Activated B cell treated with CpG ODN at 0.5 μM for 24 hours (primary cell): ENCODE data around the gene COX8C. TPM values are rescaled to one million over a fixed set of nuclear protein-coding genes. Genes with fewer than 3 reads are reported as not detected.

Source experiments
- ATAC-seq: fragments of 200-7000 bp; cut with Tn5 transposase; one replicate; pipeline ENCODE4 v1.10.0; 2021; ENCODE audit warnings: low read depth, mild to moderate bottlenecking, moderate library complexity
- CTCF ChIA-PET: fragments of 350-600 bp; sonication (Branson Sonifier 250); formaldehyde crosslinking; loops from one replicate; lab custom pipeline; 2021; ENCODE audit warnings: antibody characterized with exemption; lab: Charles Lee
- POLR2A ChIA-PET: fragments of 350-600 bp; sonication (Branson Sonifier 250); formaldehyde crosslinking; loops from one replicate; lab custom pipeline; 2021; ENCODE audit warnings: antibody characterized with exemption; lab: Charles Lee
- DNase-seq: peaks from one replicate; pipeline ENCODE4 v3.0.0; 2022
- H3K27ac Mint-ChIP-seq: one replicate; pipeline ENCODE4 v1.8.0; 2020; ENCODE audit warnings: mixed read lengths
- H3K27me3 Mint-ChIP-seq: one replicate; pipeline ENCODE4 v1.8.0; 2021; ENCODE audit warnings: mixed read lengths
- H3K36me3 Mint-ChIP-seq: one replicate; pipeline ENCODE4 v1.8.0; 2021; ENCODE audit warnings: low read depth, mixed read lengths
- H3K4me1 Mint-ChIP-seq: one replicate; pipeline ENCODE4 v1.8.0; 2021; ENCODE audit warnings: mixed read lengths
- H3K4me3 Mint-ChIP-seq: one replicate; pipeline ENCODE4 v1.8.0; 2020; ENCODE audit warnings: mild to moderate bottlenecking, mixed read lengths
- H3K9me3 Mint-ChIP-seq: one replicate; pipeline ENCODE4 v1.8.0; 2020; ENCODE audit warnings: mixed read lengths
- CTCF ChIP-seq: fragments of 200-600 bp; IDR thresholded peaks from one replicate; pipeline ENCODE4 v1.8.0; 2022; ENCODE audit warnings: antibody characterized with exemption, mild to moderate bottlenecking
- intact Hi-C: fragments of 100-400 bp; cut with micrococcal nuclease; formaldehyde crosslinking; loops from one replicate; pipeline ENCODE4 v1.15.1; 2024
- total RNA-seq: library from RNA; stranded (reverse); gene quantifications from 2 replicates; pipeline ENCODE4 v1.2.3, GENCODE V29; 2022

The COX8C gene
- total RNA-seq, 1 donor from 2014 or later: not detected

GRCh38 chr14:93308686-93309345, 38.2 kb upstream of the COX8C start:
- no peak overlapping the region for H3K4me3 Mint-ChIP-seq
- H3K4me1 Mint-ChIP-seq: peaks cover 31% of the 10 kb centered on the region
- H3K27me3 Mint-ChIP-seq: no peaks in the 10 kb centered on the region
- H3K9me3 Mint-ChIP-seq: no peaks in the 10 kb centered on the region
- CTCF ChIA-PET: no interaction called here
- POLR2A ChIA-PET: no interaction called here
- intact Hi-C loops: no loop called here
- peaks cover 5% of the 10 kb centered on the region for H3K36me3 Mint-ChIP-seq
- no peak for DNase-seq
- no peak for TF ChIP-seq CTCF
- no peak overlapping the region for H3K27ac Mint-ChIP-seq
- no peak for ATAC-seq

GRCh38 chr14:93309427-93309966, 37.5 kb upstream of the COX8C start:
- Mint-ChIP-seq H3K9me3 (no peaks in the 10 kb centered on the region), H3K36me3 (peaks cover 5% of the 10 kb centered on the region), H3K27me3 (no peaks in the 10 kb centered on the region), H3K4me1 (peaks cover 31% of the 10 kb centered on the region), H3K27ac (no peak overlapping the region), H3K4me3 (no peak overlapping the region)
- CTCF ChIA-PET: interaction anchor here (0.7 to 1.1 kb wide), 2 partner anchors 36 to 224 kb away, joined by 3 to 5 read pairs; no protein-coding TSS in a partner anchor
- intact Hi-C loops: no loop called here
- DNase-seq: no peak
- POLR2A ChIA-PET: interaction anchor here (0.7 kb wide), 1 partner anchor 627 kb away, joined by 7 read pairs; no protein-coding TSS in a partner anchor
- TF ChIP-seq CTCF: no peak
- no peak for ATAC-seq

DNA sequence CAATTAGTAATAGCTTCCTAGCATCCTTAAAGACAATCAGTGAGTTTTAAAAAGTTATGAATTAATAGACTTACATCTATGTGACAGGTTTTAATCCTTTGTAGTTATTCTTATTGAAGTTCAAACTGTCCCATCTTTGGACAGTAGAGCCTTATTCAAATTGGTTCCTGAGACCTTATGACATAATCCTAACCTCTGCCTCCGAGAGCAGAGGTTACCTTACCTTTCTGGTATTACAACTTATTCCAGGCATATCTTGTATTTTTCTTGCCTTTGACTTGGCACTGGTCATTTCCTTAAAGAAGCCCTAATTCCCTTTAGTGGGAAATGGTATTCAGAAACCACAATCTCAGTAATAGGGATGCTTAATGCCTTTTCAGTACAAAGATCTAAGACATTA, 35.9 kb upstream of the COX8C start:
- Mint-ChIP-seq H3K9me3 (no peaks in the 10 kb centered on the region), H3K27ac (no peak overlapping the region), H3K4me3 (no peak overlapping the region), H3K4me1 (peaks cover 24% of the 10 kb centered on the region), H3K36me3 (peaks cover 8% of the 10 kb centered on the region), H3K27me3 (no peaks in the 10 kb centered on the region)
- POLR2A ChIA-PET: no interaction called here
- no peak for ATAC-seq
- intact Hi-C loops: no loop called here
- no peak for DNase-seq
- no peak for TF ChIP-seq CTCF
- CTCF ChIA-PET: no interaction called here

GRCh38 chr14:93315575-93315974, 31.4 kb upstream of the COX8C start:
- ChIA-PET CTCF (no interaction called here), POLR2A (no interaction called here)
- H3K27ac Mint-ChIP-seq: no peak overlapping the region
- ATAC-seq (no peak), DNase-seq (no peak)
- peaks cover 8% of the 10 kb centered on the region for H3K36me3 Mint-ChIP-seq
- no peaks in the 10 kb centered on the region for H3K27me3 Mint-ChIP-seq
- no peak for TF ChIP-seq CTCF
- H3K4me3 Mint-ChIP-seq: no peak overlapping the region
- no peaks in the 10 kb centered on the region for H3K9me3 Mint-ChIP-seq
- H3K4me1 Mint-ChIP-seq: peaks cover 35% of the 10 kb centered on the region
- intact Hi-C loops: no loop called here

GRCh38 chr14:93316716-93317115, 30.3 kb upstream of the COX8C start:
- intact Hi-C loops: no loop called here
- Mint-ChIP-seq H3K36me3 (peaks cover 13% of the 10 kb centered on the region), H3K4me1 (peaks cover 40% of the 10 kb centered on the region), H3K9me3 (no peaks in the 10 kb centered on the region), H3K27ac (no peak overlapping the region), H3K27me3 (no peaks in the 10 kb centered on the region), H3K4me3 (no peak overlapping the region)
- ChIA-PET CTCF (no interaction called here), POLR2A (interaction anchor here (0.6 kb wide), 1 partner anchor 10 kb away, joined by 4 read pairs; no protein-coding TSS in a partner anchor)
- DNase-seq (no peak), ATAC-seq (no peak)
- TF ChIP-seq CTCF: no peak
